ENCODE data around the gene RASSF3. TPM values are rescaled to one million over a fixed set of nuclear protein-coding genes. Genes with fewer than 3 reads are reported as not detected.
"Not testable (repeated sequence)": the region's sequence is repeated elsewhere in the genome, so short reads cannot be mapped to it uniquely, and the experiment has no call there.

Gene RASSF3
- total RNA-seq, 1 donor from 2014 or later: 70.5 TPM

GRCh38 chr12:64595863-64596793 lies 14.2 kb upstream of the RASSF3 start:
- no peak for DNase-seq (ENCODE audit: extremely low read depth, low read depth, low spot score)

GRCh38 chr12:64598831-64599230 lies 11.5 kb upstream of the RASSF3 start:
- no peak for DNase-seq (ENCODE audit: extremely low read depth, low read depth, low spot score)

- no peak for DNase-seq (ENCODE audit: extremely low read depth, low read depth, low spot score)
Observed at GRCh38 chr12:64600164-64600561, 10.1 kb upstream of the RASSF3 start.

DNA sequence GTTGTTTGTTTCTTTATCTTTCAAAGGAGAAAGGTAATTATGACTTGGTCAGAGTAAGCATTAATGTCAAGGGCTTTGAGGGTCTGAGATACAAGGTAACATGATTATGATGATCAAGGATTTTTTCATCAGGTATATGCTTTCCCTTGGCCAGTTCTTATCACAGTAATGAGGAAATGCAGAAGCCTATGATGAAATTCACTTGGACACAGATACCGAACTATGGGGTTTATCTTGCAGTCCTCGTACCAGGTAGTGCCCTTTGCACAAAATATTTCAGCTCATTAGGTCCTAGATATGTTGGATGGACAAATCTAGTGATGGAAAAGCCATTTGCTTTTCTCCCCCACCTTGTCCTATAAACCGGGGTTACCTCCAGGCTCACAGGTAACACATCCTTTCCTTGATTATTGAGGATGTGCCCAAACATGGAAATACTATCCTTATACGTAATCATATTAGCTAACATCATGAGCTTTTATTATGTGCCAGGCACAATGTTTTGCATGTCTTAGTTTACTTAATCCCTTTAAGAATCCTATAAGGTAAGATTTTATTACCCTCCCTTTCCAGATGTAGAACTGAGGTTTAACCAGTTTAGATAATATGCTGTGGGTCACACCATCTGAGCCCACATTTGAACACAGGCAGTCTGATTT lies 7.0 kb upstream of the RASSF3 start:
- DNase-seq (ENCODE audit: extremely low read depth, low read depth, low spot score): no peak

- DNase-seq (ENCODE audit: extremely low read depth, low read depth, low spot score): no peak
Observed at GRCh38 chr12:64608901-64609535, 1.3 kb upstream of the RASSF3 start.

GRCh38 chr12:64609536-64610078 lies 688 bp upstream of the RASSF3 start:
- DNase-seq (ENCODE audit: extremely low read depth, low read depth, low spot score): no peak

DNA sequence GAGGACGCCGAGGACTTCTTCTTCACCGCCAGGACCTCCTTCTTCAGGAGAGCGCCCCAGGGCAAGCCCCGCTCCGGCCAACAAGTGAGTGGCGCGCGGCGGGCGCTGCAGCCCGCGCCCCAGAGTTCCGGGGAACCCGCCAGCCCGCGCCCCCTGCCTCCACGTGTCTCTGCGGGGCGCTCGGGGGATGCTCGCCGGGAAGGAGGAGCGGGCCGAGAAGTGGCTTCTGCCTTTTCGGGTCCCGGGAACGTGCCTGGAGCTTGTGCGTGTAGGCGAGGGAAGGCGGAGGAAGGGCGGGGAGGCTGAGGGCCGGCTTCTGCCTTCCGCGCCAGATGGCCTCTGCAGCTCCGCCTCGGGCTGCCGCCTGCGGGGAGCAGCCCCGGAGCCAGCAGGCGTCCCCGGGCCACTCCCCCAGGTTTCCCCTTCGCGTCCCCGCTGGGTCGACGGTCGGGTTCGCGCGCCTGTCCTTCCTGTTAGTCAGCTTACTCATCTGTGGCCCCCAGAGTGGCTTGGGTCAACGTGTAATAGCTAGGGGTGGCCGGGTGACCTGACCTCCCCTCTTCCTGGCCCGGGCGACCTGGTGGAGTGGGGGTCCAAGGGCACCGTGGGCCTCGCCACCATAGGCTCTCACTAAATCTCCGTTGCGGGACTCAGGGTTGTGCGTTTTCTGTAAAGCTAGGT lies 505 bp downstream of the RASSF3 start:
- DNase-seq (ENCODE audit: extremely low read depth, low read depth, low spot score): no peak

DNA sequence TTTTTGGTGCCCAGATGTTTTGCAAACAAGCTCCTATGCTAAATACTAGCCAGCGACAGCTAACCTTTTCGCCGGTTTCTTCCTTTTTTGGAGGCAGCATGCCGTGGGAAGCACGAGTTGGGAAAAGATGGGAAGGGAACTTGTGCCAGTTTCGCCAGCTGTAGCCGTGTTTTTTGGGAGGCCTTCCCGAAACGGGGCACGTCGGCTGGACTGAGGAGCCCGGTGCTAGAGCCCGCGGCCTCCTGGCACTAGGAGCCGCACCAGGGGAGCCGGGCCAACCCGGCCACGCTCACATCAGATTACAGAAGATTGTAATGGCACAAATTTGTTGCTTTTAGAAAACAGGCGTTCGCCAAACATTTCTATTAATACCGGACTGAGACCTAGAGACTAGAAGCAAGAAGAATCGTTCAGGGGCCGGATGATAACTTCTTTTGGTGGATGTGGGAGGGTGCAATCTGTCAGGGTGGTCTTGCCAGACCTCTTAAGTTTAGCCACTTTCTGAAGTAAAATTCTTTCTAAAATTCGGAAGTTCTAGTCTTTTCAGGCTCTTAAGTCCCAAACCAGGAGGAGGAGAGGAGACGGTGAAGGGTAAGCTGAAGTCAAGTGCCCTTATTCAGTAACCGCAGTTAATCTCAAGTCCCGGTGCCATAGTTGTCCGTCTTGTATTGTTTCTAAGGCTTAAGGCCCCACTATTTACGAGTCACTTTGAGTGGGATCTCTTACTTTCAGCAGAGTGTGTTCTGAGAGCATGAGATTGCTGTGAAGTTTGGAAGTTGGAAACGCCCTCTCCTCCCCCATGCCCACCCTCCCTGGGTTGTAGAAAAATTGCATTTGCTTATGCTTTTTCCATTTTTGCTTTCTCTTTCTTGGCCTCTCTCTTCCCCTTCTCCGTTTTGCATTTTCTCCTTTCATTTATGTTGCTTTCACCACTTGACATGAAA lies 1.3 kb downstream of the RASSF3 start:
- DNase-seq (ENCODE audit: extremely low read depth, low read depth, low spot score): no peak

- no peak for DNase-seq (ENCODE audit: extremely low read depth, low read depth, low spot score)
Observed at GRCh38 chr12:64612843-64613242, 2.5 kb downstream of the RASSF3 start.

- DNase-seq (ENCODE audit: extremely low read depth, low read depth, low spot score): not testable (repeated sequence)
Observed at GRCh38 chr12:64613775-64614398, 3.6 kb downstream of the RASSF3 start.

DNA sequence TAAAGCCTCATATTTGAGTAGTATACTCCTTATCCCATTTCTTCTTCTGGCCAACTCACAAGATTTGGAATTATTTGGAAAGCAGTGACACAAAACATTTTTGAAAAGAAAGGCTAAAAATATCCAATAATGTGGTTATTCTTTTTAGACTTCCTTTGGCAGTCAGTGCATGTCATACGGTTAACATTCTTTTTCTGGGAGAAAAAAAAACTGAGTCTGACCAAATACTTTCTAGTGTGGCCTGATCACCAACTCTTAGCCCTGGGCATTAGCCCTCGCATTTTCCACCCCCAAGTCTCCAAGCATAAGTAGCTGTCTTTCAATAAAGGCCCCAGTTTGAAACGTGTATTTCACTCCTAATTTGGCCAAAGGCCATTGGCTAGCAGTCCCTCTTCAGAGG lies 5.9 kb downstream of the RASSF3 start:
- no peak for DNase-seq (ENCODE audit: extremely low read depth, low read depth, low spot score)

GRCh38 chr12:64618953-64619590 lies 8.8 kb downstream of the RASSF3 start:
- no peak for DNase-seq (ENCODE audit: extremely low read depth, low read depth, low spot score)

GRCh38 chr12:64621257-64621942 lies 11.1 kb downstream of the RASSF3 start:
- no peak for DNase-seq (ENCODE audit: extremely low read depth, low read depth, low spot score)

DNA sequence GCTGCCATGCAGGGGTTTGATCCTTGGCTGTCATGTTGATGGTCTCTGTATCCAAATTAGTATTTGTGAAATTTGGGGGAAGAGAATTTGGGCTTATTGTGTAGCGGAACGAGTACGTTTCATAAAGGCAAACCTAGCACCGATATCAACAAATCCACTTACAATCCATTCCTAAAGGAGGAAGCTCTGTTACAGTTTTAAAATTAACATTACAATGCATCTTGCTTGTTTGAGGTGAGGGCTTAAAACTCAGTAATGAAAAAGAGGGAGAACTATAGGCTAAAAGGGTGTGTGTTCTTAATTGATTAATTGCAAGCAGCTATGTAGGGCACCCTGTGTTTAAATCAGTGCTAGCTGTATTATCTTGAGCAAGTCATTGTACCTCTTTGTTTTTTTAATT lies 13.7 kb downstream of the RASSF3 start:
- DNase-seq (ENCODE audit: extremely low read depth, low read depth, low spot score): no peak

- peak; percentile 93 for DNase-seq (ENCODE audit: extremely low read depth, low read depth, low spot score)
Observed at GRCh38 chr12:64625243-64626077, 15.2 kb downstream of the RASSF3 start.

DNA sequence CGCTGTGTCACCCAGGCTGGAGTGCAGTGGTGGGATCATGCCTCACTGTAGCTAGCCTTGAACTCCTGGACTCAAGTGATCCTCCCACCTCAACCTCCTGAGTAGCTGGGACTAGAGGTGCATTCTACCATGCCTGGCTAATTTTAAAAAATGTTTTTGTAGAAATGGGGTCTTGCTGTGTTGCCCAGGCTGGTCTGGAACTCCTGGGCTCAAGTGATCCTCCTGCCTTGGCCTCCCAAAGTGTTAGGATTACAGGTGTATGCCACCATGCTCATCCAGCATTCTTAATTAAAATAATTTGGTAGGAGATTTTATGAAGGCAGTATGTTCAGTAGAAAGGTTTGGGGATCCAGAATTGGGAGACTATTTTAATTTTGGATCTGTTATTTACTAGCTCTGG lies 16.3 kb downstream of the RASSF3 start:
- not testable (repeated sequence) for DNase-seq (ENCODE audit: extremely low read depth, low read depth, low spot score)

DNA sequence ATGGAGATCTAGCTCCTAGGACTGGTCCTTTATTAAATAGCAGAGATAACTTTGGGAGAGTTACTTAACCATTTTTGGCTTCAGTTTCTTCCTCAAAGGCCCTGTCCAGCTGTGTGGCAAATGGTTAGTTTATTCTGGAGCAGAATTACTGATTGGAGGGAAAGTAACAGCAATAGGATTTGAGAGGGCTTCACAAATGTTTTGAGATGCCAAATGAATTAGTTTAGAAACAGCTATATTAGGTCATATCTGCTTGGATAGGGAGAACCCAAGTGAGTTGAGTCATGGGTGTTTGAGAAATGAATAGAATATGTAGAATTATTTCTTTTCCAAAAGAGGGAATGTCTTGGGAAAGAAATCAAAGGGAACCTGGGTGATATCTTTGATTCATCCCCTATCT lies 17.5 kb downstream of the RASSF3 start:
- DNase-seq (ENCODE audit: extremely low read depth, low read depth, low spot score): no peak

All from glomerular endothelial cell (primary cell).